Spleen (tissue), 11 donors: ENCODE measurements around the gene SLC39A2. TPM values are rescaled to one million over a fixed set of nuclear protein-coding genes. Genes with fewer than 3 reads are reported as not detected.
A peak's percentile ranks its signal among the peaks of the same experiment; 100 is the strongest.

ENCODE experiments used
- DNase-seq: peaks from one replicate; pipeline ENCODE4 v3.0.0-alpha.2; 2020
- H3K27ac ChIP-seq, 8 donors: fragments of 200-600 bp; sonication (generic) in 7 of 8; 1 replicate in 4 of 8; 2 replicates in 4 of 8; pipeline versions ENCODE4 v1.5.0 to v1.8.0; 2016 to 2021; ENCODE audit warnings: inconsistent platforms in 4 of 8, mild to moderate bottlenecking in 4 of 8, moderate library complexity in 1 of 8
- H3K27me3 ChIP-seq, 7 donors: fragments of 200-600 bp; sonication (generic) in 6 of 7; replicated peaks in 1 of 7; 1 replicate in 4 of 7; 2 replicates in 3 of 7; pipeline versions ENCODE4 v1.5.0 to v1.8.0; 2016 to 2021; ENCODE audit warnings: inconsistent platforms in 3 of 7, mild to moderate bottlenecking in 1 of 7
- H3K36me3 ChIP-seq, 6 donors: fragments of 200-600 bp; sonication (generic) in 5 of 6; 1 replicate in 4 of 6; 2 replicates in 2 of 6; pipeline versions ENCODE4 v1.5.0 to v1.8.0; 2016 to 2021; ENCODE audit warnings: inconsistent platforms in 2 of 6
- H3K4me1 ChIP-seq, 6 donors: fragments of 200-600 bp; sonication (generic) in 5 of 6; 1 replicate in 3 of 6; 2 replicates in 3 of 6; pipeline versions ENCODE4 v1.5.0 to v1.8.0; 2016 to 2021; ENCODE audit warnings: inconsistent platforms in 3 of 6
- H3K4me3 ChIP-seq, 8 donors: fragments of 200-600 bp; sonication (generic) in 7 of 8; 1 replicate in 4 of 8; 2 replicates in 4 of 8; pipeline versions ENCODE4 v1.5.0 to v1.8.0; 2016 to 2021; ENCODE audit warnings: inconsistent platforms in 4 of 8, mild to moderate bottlenecking in 4 of 8, moderate library complexity in 2 of 8
- H3K9me3 ChIP-seq, 8 donors: fragments of 200-600 bp; sonication (generic) in 7 of 8; 1 replicate in 4 of 8; 2 replicates in 4 of 8; pipeline versions ENCODE4 v1.5.0 to v1.8.0; 2016 to 2021; ENCODE audit warnings: inconsistent platforms in 4 of 8
- CTCF ChIP-seq, 11 experiments: fragments of 200-600 bp in 7 of 11; fragments of 450-650 bp in 4 of 11; sonication (generic) in 4 of 11; IDR thresholded peaks in 8 of 11; conservative IDR thresholded peaks in 3 of 11; 1 replicate in 7 of 11; 2 replicates in 4 of 11; pipeline versions ENCODE4 v1.4.0 to v1.8.0; 2016 to 2021; ENCODE audit warnings: antibody characterized with exemption in 11 of 11, inconsistent platforms in 4 of 11, mild to moderate bottlenecking in 1 of 11
- POLR2A ChIP-seq, 3 donors: fragments of 450-650 bp; IDR thresholded peaks; one replicate each; pipeline ENCODE4 v1.5.1; 2017; ENCODE audit warnings: antibody characterized with exemption in 3 of 3, mild to moderate bottlenecking in 1 of 3
- POLR2AphosphoS5 ChIP-seq, 3 donors: sonication (generic); formaldehyde crosslinking; IDR thresholded peaks; one replicate each; pipeline ENCODE4 v1.5.1; 2017; ENCODE audit warnings: antibody characterized with exemption in 3 of 3
- WGBS, 5 donors: extraction: QIAGEN DNeasy Blood & Tissue Kit in 3 of 5; methylation state at CpG; one replicate each; pipeline versions ENCODE4 v1.1.5 to v1.1.7; 2013 to 2018; 5-methylcytosine and 5-hydroxymethylcytosine counted together
- intact Hi-C: fragments of 100-400 bp; cut with DNase I; formaldehyde crosslinking; loops from one replicate; pipeline ENCODE4 v1.15.0; 2023; ENCODE audit warnings: low total_unique reads
- polyA plus RNA-seq, 3 donors: library from polyadenylated mRNA; stranded (reverse); fragments of 200-250 nt; gene quantifications; one replicate each; pipeline ENCODE4 v1.2.1, GENCODE V29; 2013
- total RNA-seq, 7 donors: library from RNA; depleted of rRNA in 3 of 7; stranded (reverse); fragments of >200 nt in 3 of 7; fragmentation: NEBNext Ultra II Directional in 4 of 7; extraction: Animal tissue kit (Norgen Biotek cat#: 25700) in 4 of 7; gene quantifications; one replicate each; pipeline versions ENCODE4 v1.1.0 to v1.2.1, GENCODE V29; 2016 to 2021
- donor health status: healthy with polysubstance abuse.
- donor health status: DM: no; HTN: no; CAD: no; lungs with moderate emphysema.
- donor health status: DM: no; HTN: no; CAD: no.
- donor health status: Bipolar disorder and iron deficiency.
- donor health status: healthy.
- donor health status: DM: no; HTN: no; CAD: no.
- donor health status: DM: yes; HTN: yes; CAD: no.

The SLC39A2 gene
- total and polyA plus RNA-seq, 10 donors, result 0.06 to 0.23 (median 0.16) TPM; not detected in 6

- 40 to 52% (median 47%) methylated on average over 8 of the region's 8 CpGs for WGBS, 5 donors
- H3K9me3 ChIP-seq, result no peaks in the 10 kb centered on the region
- H3K4me1 ChIP-seq, result peaks cover 14 to 61% (median 37%) of the 10 kb centered on the region in 6 donors
- H3K36me3 ChIP-seq, result no peaks in the 10 kb centered on the region
- H3K27ac ChIP-seq, result peak overlapping the region in 5 of 8 donors; percentile 52 to 72 (median 59)
- no peak for DNase-seq
- intact Hi-C loops, result no loop called here
- no peaks in the 10 kb centered on the region for H3K27me3 ChIP-seq
- TF ChIP-seq POLR2AphosphoS5 (IDR thresholded peaks at IDR 0.05) (no peak), POLR2A (IDR thresholded peaks at IDR 0.05) (no peak), CTCF (IDR thresholded peaks at IDR 0.05 in 8 of 11, conservative IDR thresholded peaks at IDR 0.05 in 3 of 11) (no peak)
- H3K4me3 ChIP-seq, result no peak overlapping the region
These were observed 43.8 kb downstream of the SLC39A2 start for GRCh38 chr14:21042918-21043317.

GRCh38 chr14:21043387-21043973 is 44.4 kb downstream of the SLC39A2 start:
- Histone ChIP-seq H3K9me3 (no peaks in the 10 kb centered on the region), H3K4me1 (peaks cover 11 to 61% (median 38%) of the 10 kb centered on the region in 6 donors), H3K36me3 (no peaks in the 10 kb centered on the region), H3K4me3 (no peak overlapping the region), H3K27ac (peak overlapping the region in 7 of 8 donors; percentile 4 to 72 (median 58)), H3K27me3 (no peaks in the 10 kb centered on the region)
- no peak for DNase-seq
- intact Hi-C loops, result no loop called here
- TF ChIP-seq POLR2A (IDR thresholded peaks at IDR 0.05), result no peak
- no peak for TF ChIP-seq CTCF (IDR thresholded peaks at IDR 0.05 in 8 of 11, conservative IDR thresholded peaks at IDR 0.05 in 3 of 11)
- TF ChIP-seq POLR2AphosphoS5 (IDR thresholded peaks at IDR 0.05), result no peak
- WGBS, 5 donors, result 49 to 64% (median 50%) methylated on average over 2 of the region's 2 CpGs

GRCh38 chr14:21043974-21044618 is 45.0 kb downstream of the SLC39A2 start:
- Histone ChIP-seq H3K27me3 (no peaks in the 10 kb centered on the region), H3K9me3 (no peaks in the 10 kb centered on the region), H3K4me1 (peaks cover 8 to 61% (median 36%) of the 10 kb centered on the region in 6 donors), H3K4me3 (no peak overlapping the region), H3K27ac (peak overlapping the region in 6 of 8 donors; percentile 4 to 72 (median 58)), H3K36me3 (no peaks in the 10 kb centered on the region)
- DNase-seq, result no peak
- peak in 2 of 3 donors; percentile 80 to 84 for TF ChIP-seq POLR2AphosphoS5 (IDR thresholded peaks at IDR 0.05)
- no peak for TF ChIP-seq POLR2A (IDR thresholded peaks at IDR 0.05)
- intact Hi-C loops, result no loop called here
- WGBS, 5 donors, result 19 to 31% (median 24%) methylated on average over 6 of the region's 6 CpGs

- Histone ChIP-seq H3K4me1 (peaks cover 0 to 49% (median 25%) of the 10 kb centered on the region in 6 donors), H3K36me3 (no peaks in the 10 kb centered on the region), H3K9me3 (no peaks in the 10 kb centered on the region), H3K27me3 (peaks cover 0 to 6% (median 0%) of the 10 kb centered on the region in 7 donors), H3K4me3 (no peak overlapping the region), H3K27ac (peak overlapping the region in 6 of 8 donors; percentile 8 to 64 (median 48))
- 57 to 74% (median 67%) methylated on average over 2 of the region's 2 CpGs for WGBS, 5 donors
- TF ChIP-seq POLR2A (IDR thresholded peaks at IDR 0.05), result no peak
- intact Hi-C loops, result no loop called here
- no peak for DNase-seq
These were observed 48.3 kb downstream of the SLC39A2 start for GRCh38 chr14:21047378-21047781.

GRCh38 chr14:21048638-21049037 is 49.5 kb downstream of the SLC39A2 start:
- Histone ChIP-seq H3K36me3 (no peaks in the 10 kb centered on the region), H3K27me3 (peaks cover 0 to 6% (median 0%) of the 10 kb centered on the region in 7 donors), H3K27ac (peak overlapping the region in 4 of 8 donors; percentile 34 to 64 (median 60)), H3K4me1 (peaks cover 0 to 38% (median 17%) of the 10 kb centered on the region in 6 donors), H3K9me3 (no peaks in the 10 kb centered on the region), H3K4me3 (no peak overlapping the region)
- intact Hi-C loops, result no loop called here
- TF ChIP-seq POLR2A (IDR thresholded peaks at IDR 0.05) (no peak), POLR2AphosphoS5 (IDR thresholded peaks at IDR 0.05) (peak in 1 of 3 donors; percentile 40)
- DNase-seq, result no peak
- 79 to 82% (median 80%) methylated on average over 2 of the region's 2 CpGs for WGBS, 5 donors
